RWPE1 (cell line): ENCODE data around the gene TNRC6B.

Source experiments
- CTCF ChIA-PET: fragments of 350-600 bp; sonication (Branson Sonifier 250); formaldehyde crosslinking; extraction: SDS; loops from one replicate; lab custom pipeline; 2021; lab: Yijun Ruan, JAX
- POLR2A ChIA-PET: fragments of 400-600 bp; formaldehyde crosslinking; extraction: SDS; loops from one replicate; lab custom pipeline; 2020; ENCODE audit warnings: antibody characterized with exemption; ENCODE audit not compliant: low non-redundant PET; lab: Yijun Ruan, JAX
- DNase-seq: peaks from one replicate; pipeline ENCODE4 v3.0.0; 2012; ENCODE audit warnings: low spot score
- H3K27ac ChIP-seq: fragments of 450-650 bp; 2 replicates; pipeline ENCODE4 v1.5.1; 2017
- CTCF ChIP-seq: fragments of 450-650 bp; conservative IDR thresholded peaks from 2 replicates; pipeline ENCODE4 v1.5.1; 2017; ENCODE audit warnings: low read depth, mild to moderate bottlenecking

Gene TNRC6B

GRCh38 chr22:40176921-40177737 is 596 bp upstream of the TNRC6B start:
- POLR2A ChIA-PET, result no interaction called here
- H3K27ac ChIP-seq, result peak overlapping the region; percentile 82
- no peak for TF ChIP-seq CTCF
- CTCF ChIA-PET, result no interaction called here
- no peak for DNase-seq

GRCh38 chr22:40178417-40179409 is 988 bp downstream of the TNRC6B start:
- CTCF ChIA-PET, result interaction anchor here (0.7 kb wide), 1 partner anchor 110 kb away, joined by 3 read pairs; no protein-coding TSS in a partner anchor
- no peak for DNase-seq
- peak overlapping the region; percentile 65 for H3K27ac ChIP-seq
- TF ChIP-seq CTCF, result no peak
- POLR2A ChIA-PET, result no interaction called here

GRCh38 chr22:40179526-40179925 is 1.8 kb downstream of the TNRC6B start:
- ChIA-PET CTCF (interaction anchor here (0.5 to 0.7 kb wide), 2 partner anchors 94 to 109 kb away, joined by 3 to 5 read pairs; no protein-coding TSS in a partner anchor), POLR2A (no interaction called here)
- DNase-seq, result no peak
- H3K27ac ChIP-seq, result no peak overlapping the region
- no peak for TF ChIP-seq CTCF

- no peak overlapping the region for H3K27ac ChIP-seq
- ChIA-PET CTCF (no interaction called here), POLR2A (no interaction called here)
- no peak for TF ChIP-seq CTCF
- no peak for DNase-seq
Observed at GRCh38 chr22:40180403-40180802, 2.7 kb downstream of the TNRC6B start.

GRCh38 chr22:40181323-40181722 is 3.6 kb downstream of the TNRC6B start:
- DNase-seq, result no peak
- CTCF ChIA-PET, result interaction anchor here (0.5 kb wide), 1 partner anchor 651 kb away, joined by 5 read pairs; no protein-coding TSS in a partner anchor
- peak overlapping the region; percentile 13; the same call in 1 of the 2 replicates for H3K27ac ChIP-seq
- POLR2A ChIA-PET, result no interaction called here
- no peak for TF ChIP-seq CTCF

GRCh38 chr22:40182231-40182835 is 4.6 kb downstream of the TNRC6B start:
- DNase-seq, result no peak
- peak overlapping the region; percentile 13 for H3K27ac ChIP-seq
- TF ChIP-seq CTCF, result no peak
- ChIA-PET POLR2A (no interaction called here), CTCF (no interaction called here)
